ENCODE results near the gene PLIN4. TPM values are rescaled to one million over a fixed set of nuclear protein-coding genes. Genes with fewer than 3 reads are reported as not detected.

Gene PLIN4
- total and polyA plus RNA-seq, 12 donors, result 0.09 to 25.4 (median 2.5) TPM

DNA sequence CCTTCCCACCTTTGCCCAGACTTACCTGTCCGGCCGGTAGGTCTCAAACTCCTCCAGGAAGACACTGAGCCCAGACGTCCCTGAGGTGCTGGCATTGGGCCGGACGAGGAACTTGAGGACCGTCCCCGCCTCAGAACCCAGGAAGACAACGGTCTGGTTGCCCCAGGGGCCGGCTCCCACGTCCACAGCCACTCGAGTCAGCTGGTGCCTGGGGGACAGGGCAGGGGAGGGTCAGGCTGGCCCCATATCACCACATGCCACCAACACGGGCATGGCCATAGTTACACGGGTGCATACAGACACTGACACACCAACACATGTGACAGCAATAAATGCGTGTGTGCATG is 29.9 kb upstream of the PLIN4 start:
- peak in 1 of 7 donors; percentile 7 for DNase-seq
- Histone ChIP-seq H3K27me3 (no peaks in the 10 kb centered on the region), H3K27ac (no peak overlapping the region), H3K36me3 (replicated peaks in 1 of 2) (peaks cover 0 to 32% of the 10 kb centered on the region in 2 donors), H3K9me3 (replicated peaks in 1 of 3) (no peaks in the 10 kb centered on the region), H3K4me3 (no peak overlapping the region), H3K4me1 (replicated peaks in 1 of 2) (no peaks in the 10 kb centered on the region)
- WGBS, 4 donors, result 81 to 87% (median 85%) methylated on average over 6 to 14 of the region's 14 CpGs
- intact Hi-C loops (cut with DNase I), result no loop called here
- no peak for TF ChIP-seq POLR2A (IDR thresholded peaks at IDR 0.05)
- TF ChIP-seq, protein P1, sequence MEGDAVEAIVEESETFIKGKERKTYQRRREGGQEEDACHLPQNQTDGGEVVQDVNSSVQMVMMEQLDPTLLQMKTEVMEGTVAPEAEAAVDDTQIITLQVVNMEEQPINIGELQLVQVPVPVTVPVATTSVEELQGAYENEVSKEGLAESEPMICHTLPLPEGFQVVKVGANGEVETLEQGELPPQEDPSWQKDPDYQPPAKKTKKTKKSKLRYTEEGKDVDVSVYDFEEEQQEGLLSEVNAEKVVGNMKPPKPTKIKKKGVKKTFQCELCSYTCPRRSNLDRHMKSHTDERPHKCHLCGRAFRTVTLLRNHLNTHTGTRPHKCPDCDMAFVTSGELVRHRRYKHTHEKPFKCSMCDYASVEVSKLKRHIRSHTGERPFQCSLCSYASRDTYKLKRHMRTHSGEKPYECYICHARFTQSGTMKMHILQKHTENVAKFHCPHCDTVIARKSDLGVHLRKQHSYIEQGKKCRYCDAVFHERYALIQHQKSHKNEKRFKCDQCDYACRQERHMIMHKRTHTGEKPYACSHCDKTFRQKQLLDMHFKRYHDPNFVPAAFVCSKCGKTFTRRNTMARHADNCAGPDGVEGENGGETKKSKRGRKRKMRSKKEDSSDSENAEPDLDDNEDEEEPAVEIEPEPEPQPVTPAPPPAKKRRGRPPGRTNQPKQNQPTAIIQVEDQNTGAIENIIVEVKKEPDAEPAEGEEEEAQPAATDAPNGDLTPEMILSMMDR (IDR thresholded peaks at IDR 0.05), result no peak

DNA sequence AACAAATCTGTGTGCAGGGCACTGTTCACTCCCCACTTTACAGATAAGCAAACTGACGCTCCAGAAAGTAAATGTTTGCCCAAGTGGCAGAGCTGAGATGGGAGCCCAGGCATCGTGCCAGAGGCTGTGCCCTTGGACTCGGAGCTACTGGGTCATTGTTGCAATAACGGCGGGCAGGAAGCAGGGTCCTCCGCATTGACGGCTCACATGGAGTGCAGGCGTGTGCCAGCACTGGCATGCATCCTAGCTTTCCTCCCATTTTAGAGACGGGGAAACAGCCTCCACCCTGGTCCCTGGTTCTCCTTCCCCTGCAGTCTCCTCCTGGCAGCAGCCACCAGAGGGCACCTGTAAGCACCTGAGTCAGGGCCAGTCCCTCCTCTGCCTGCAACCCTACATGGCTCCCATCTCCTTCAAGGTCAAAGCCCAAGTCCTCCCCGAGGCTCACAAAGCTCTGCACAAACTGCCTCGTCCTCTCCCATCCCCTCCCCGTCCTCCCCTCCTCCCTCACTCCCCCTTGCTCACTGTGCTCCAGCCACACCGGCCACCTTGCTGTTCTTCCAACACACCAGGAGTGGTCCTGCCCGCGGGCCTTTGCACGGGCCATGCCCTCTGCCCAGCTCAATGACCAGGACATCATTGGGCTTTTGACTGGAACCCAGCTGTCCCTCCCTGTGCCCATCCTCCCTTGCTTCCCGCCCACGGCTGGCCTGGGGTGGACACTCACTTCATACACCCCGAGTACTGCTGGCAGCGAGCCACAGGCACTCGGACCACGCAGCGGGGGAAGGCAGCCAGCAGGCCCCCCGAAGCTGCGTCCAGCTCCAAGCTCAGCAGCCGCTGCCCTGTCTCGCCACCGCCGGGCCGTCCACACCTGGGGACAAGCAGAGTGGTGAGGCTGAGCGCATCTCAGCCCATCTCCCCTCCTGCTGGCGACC is 29.3 kb upstream of the PLIN4 start:
- Histone ChIP-seq H3K4me1 (replicated peaks in 1 of 2) (no peaks in the 10 kb centered on the region), H3K27ac (no peak overlapping the region), H3K4me3 (no peak overlapping the region), H3K36me3 (replicated peaks in 1 of 2) (peaks cover 0 to 27% of the 10 kb centered on the region in 2 donors), H3K27me3 (no peaks in the 10 kb centered on the region), H3K9me3 (replicated peaks in 1 of 3) (no peaks in the 10 kb centered on the region)
- intact Hi-C loops (cut with DNase I), result no loop called here
- 61 to 65% (median 62%) methylated on average over 16 to 32 of the region's 32 CpGs for WGBS, 4 donors
- peak in 6 of 7 donors; percentile 59 to 74 (median 68) for DNase-seq
- TF ChIP-seq, protein P1 (IDR thresholded peaks at IDR 0.05), result peak in 1 of 6 experiments; percentile 25
- TF ChIP-seq POLR2A (IDR thresholded peaks at IDR 0.05), result no peak

DNA sequence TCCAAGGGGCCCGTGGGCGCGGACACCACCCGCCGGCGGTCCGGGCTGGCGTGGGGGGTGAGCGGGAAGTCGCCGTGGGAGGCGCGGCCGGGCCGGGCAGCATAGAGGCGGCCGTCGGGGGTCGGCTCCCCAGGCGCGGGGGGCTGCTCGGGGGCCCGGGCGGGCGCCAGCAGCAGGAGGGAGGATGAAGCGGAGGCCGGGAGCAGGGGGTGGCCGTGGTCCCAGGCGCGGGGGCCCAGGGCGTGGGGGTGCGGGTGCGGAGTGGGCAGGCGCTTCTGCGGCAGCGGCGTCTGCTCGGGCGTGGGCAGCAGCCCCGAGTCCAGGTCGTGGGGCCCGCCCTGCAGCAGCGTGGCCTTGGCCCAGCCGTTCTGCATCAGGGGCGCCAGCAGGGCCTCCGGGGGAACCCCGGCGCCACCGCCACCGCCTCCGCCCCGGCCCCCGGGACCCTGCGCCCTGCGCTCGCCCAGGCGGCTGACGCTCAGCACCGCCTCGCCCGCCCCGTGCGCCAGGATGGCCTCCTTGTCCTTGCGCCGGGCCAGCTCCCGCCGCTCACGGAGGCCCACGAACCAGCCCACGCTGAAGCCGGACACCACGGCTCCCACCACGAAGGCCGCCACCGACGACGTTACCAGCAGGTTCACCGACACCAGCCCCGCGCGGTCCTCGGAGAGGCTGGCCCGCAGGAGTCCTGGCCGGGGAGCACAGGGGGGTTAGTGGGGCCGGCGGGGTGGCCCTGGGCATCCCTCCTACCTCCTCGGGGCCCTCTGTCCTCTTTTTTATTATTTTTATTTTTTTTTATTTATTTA is 25.8 kb upstream of the PLIN4 start:
- H3K9me3 ChIP-seq (replicated peaks in 1 of 3), result peaks cover 0 to 4% (median 0%) of the 10 kb centered on the region in 3 donors
- intact Hi-C loops (cut with DNase I), result no loop called here
- peaks cover 0 to 19% of the 10 kb centered on the region in 2 donors for H3K4me1 ChIP-seq (replicated peaks in 1 of 2)
- no peak overlapping the region for H3K27ac ChIP-seq
- no peak for TF ChIP-seq POLR2A (IDR thresholded peaks at IDR 0.05)
- TF ChIP-seq, protein P1 (IDR thresholded peaks at IDR 0.05), result no peak
- peaks cover 0 to 3% of the 10 kb centered on the region in 2 donors for H3K36me3 ChIP-seq (replicated peaks in 1 of 2)
- 89 to 96% (median 91%) methylated on average over 32 to 81 of the region's 87 CpGs for WGBS, 4 donors
- no peak overlapping the region for H3K4me3 ChIP-seq
- H3K27me3 ChIP-seq, result no peaks in the 10 kb centered on the region
- peak in 1 of 7 donors; percentile 9 for DNase-seq
